ENCODE results near the gene CFAP54.
"Not testable (repeated sequence)": the region's sequence is repeated elsewhere in the genome, so short reads cannot be mapped to it uniquely, and the experiment has no call there.

The CFAP54 gene

DNA sequence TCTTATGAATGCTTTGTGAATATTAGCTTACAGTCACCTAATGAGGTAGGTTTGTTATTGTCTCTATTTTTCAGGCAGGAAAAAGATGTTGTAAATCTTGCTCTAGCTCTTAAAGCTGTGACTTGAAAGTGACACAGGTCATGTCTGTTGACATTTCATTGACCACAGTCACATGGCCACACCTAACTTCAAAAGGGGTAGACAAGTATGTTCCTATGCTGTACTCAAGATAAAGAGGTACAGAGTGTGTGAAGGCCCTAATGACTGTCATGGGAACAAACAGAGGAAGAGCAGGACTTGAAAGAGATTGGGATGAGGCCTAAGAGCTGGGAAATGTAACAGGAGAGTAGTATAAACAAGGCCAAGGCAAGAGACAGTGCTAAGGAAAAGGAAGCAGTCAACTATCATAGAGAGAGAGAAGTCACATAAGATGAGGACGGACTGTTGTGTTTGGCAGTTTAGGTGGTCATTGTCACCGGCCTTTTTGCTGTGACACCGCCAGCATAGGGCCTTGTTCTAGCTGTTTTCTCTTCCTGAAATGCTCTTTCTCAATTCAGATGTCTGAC lies 181.0 kb downstream of the CFAP54 start (continued):
- no peak for TF ChIP-seq HOXC10 (CRISPR knock-in tag; IDR thresholded peaks at IDR 0.05)
- no peak for TF ChIP-seq SP7 (tag by site-specific recombination; IDR thresholded peaks at IDR 0.05)

- POLR2A ChIA-PET; H3K4me3 ChIP-seq (ENCODE audit: low read depth, low read length); H3K9me3 ChIP-seq (ENCODE audit: control insufficient read depth, insufficient read depth, low read depth, low read length); H3K36me3 ChIP-seq (ENCODE audit: control insufficient read depth in 2 of 2, insufficient read depth in 1 of 2, low read length in 2 of 2); H3K27ac ChIP-seq (ENCODE audit: extremely low read depth, low read depth, low read length); H3K4me1 ChIP-seq (ENCODE audit: control insufficient read depth, insufficient read depth, low read length); CTCF ChIA-PET: not testable (repeated sequence)
- peak; percentile 57; the same call in 1 of the 2 replicates for TF ChIP-seq ZNF146 (tag by site-specific recombination; IDR thresholded peaks at IDR 0.05)
These were observed 186.1 kb downstream of the CFAP54 start for GRCh38 chr12:96675519-96675918.

- Histone ChIP-seq H3K27ac (ENCODE audit: extremely low read depth, low read depth, low read length) (no peak overlapping the region), H3K36me3 (ENCODE audit: control insufficient read depth in 2 of 2, insufficient read depth in 1 of 2, low read length in 2 of 2) (no peaks in the 10 kb centered on the region), H3K4me1 (ENCODE audit: control insufficient read depth, insufficient read depth, low read length) (no peaks in the 10 kb centered on the region), H3K4me3 (ENCODE audit: low read depth, low read length) (no peak overlapping the region), H3K9me3 (ENCODE audit: control insufficient read depth, insufficient read depth, low read depth, low read length) (no peaks in the 10 kb centered on the region)
- CTCF ChIA-PET, result no interaction called here
- TF ChIP-seq ZBTB20 (tag by site-specific recombination; IDR thresholded peaks at IDR 0.05) (no peak), KLF10 (tag by site-specific recombination; IDR thresholded peaks at IDR 0.05) (no peak), TCF7L2 (IDR thresholded peaks at IDR 0.05; ENCODE audit: borderline replicate concordance, low read depth, low read length) (no peak), ZNF571 (tag by site-specific recombination; IDR thresholded peaks at IDR 0.05) (no peak), ZBTB21 (tag by site-specific recombination; IDR thresholded peaks at IDR 0.05) (no peak), ZNF24 (tag by site-specific recombination; IDR thresholded peaks at IDR 0.05) (no peak), HOXA7 (CRISPR knock-in tag; IDR thresholded peaks at IDR 0.05; ENCODE audit: borderline replicate concordance) (no peak), ZNF513 (tag by site-specific recombination; IDR thresholded peaks at IDR 0.05) (no peak), ZNF596 (tag by site-specific recombination; IDR thresholded peaks at IDR 0.05) (no peak), ZNF10 (tag by site-specific recombination; IDR thresholded peaks at IDR 0.05) (no peak), KLF8 (tag by site-specific recombination; IDR thresholded peaks at IDR 0.05) (no peak), PRDM1 (tag by site-specific recombination; IDR thresholded peaks at IDR 0.05) (no peak), ZNF624 (tag by site-specific recombination; IDR thresholded peaks at IDR 0.05) (no peak)
- TF ChIP-seq, protein P1, sequence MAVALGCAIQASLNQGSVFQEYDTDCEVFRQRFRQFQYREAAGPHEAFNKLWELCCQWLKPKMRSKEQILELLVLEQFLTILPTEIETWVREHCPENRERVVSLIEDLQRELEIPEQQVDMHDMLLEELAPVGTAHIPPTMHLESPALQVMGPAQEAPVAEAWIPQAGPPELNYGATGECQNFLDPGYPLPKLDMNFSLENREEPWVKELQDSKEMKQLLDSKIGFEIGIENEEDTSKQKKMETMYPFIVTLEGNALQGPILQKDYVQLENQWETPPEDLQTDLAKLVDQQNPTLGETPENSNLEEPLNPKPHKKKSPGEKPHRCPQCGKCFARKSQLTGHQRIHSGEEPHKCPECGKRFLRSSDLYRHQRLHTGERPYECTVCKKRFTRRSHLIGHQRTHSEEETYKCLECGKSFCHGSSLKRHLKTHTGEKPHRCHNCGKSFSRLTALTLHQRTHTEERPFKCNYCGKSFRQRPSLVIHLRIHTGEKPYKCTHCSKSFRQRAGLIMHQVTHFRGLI (tag by site-specific recombination; IDR thresholded peaks at IDR 0.05), result no peak
- TF ChIP-seq, protein P2, sequence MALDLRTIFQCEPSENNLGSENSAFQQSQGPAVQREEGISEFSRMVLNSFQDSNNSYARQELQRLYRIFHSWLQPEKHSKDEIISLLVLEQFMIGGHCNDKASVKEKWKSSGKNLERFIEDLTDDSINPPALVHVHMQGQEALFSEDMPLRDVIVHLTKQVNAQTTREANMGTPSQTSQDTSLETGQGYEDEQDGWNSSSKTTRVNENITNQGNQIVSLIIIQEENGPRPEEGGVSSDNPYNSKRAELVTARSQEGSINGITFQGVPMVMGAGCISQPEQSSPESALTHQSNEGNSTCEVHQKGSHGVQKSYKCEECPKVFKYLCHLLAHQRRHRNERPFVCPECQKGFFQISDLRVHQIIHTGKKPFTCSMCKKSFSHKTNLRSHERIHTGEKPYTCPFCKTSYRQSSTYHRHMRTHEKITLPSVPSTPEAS (tag by site-specific recombination; IDR thresholded peaks at IDR 0.05), result no peak
- POLR2A ChIA-PET, result no interaction called here
These were observed 188.0 kb downstream of the CFAP54 start for GRCh38 chr12:96677363-96677762.

DNA sequence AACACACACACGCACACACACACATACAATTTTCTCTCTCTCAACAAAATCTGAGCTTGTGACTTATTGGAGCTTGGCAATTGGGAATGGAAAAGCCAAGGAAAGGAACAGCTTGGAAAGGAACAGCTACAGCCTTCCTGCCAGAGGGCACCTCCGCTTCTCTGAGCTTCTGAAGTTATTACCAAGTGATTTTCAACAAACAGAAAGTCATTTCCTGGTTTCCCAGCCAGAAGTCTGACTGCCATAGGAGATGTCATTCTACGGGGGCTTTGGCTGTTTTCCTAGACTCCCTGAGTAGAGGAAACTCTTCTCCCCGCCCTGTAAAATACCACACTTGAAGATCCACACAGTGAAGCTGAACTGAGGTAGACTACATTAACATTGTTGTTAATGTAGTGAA lies 198.3 kb downstream of the CFAP54 start:
- ChIA-PET POLR2A (no interaction called here), CTCF (no interaction called here)
- Histone ChIP-seq H3K4me1 (ENCODE audit: control insufficient read depth, insufficient read depth, low read length) (no peaks in the 10 kb centered on the region), H3K9me3 (ENCODE audit: control insufficient read depth, insufficient read depth, low read depth, low read length) (no peaks in the 10 kb centered on the region), H3K36me3 (ENCODE audit: control insufficient read depth in 2 of 2, insufficient read depth in 1 of 2, low read length in 2 of 2) (no peaks in the 10 kb centered on the region), H3K4me3 (ENCODE audit: low read depth, low read length) (no peak overlapping the region), H3K27ac (ENCODE audit: extremely low read depth, low read depth, low read length) (no peak overlapping the region)
- TF ChIP-seq, protein P3, sequence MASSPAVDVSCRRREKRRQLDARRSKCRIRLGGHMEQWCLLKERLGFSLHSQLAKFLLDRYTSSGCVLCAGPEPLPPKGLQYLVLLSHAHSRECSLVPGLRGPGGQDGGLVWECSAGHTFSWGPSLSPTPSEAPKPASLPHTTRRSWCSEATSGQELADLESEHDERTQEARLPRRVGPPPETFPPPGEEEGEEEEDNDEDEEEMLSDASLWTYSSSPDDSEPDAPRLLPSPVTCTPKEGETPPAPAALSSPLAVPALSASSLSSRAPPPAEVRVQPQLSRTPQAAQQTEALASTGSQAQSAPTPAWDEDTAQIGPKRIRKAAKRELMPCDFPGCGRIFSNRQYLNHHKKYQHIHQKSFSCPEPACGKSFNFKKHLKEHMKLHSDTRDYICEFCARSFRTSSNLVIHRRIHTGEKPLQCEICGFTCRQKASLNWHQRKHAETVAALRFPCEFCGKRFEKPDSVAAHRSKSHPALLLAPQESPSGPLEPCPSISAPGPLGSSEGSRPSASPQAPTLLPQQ (tag by site-specific recombination; IDR thresholded peaks at IDR 0.05), result no peak
- TF ChIP-seq, protein P4, sequence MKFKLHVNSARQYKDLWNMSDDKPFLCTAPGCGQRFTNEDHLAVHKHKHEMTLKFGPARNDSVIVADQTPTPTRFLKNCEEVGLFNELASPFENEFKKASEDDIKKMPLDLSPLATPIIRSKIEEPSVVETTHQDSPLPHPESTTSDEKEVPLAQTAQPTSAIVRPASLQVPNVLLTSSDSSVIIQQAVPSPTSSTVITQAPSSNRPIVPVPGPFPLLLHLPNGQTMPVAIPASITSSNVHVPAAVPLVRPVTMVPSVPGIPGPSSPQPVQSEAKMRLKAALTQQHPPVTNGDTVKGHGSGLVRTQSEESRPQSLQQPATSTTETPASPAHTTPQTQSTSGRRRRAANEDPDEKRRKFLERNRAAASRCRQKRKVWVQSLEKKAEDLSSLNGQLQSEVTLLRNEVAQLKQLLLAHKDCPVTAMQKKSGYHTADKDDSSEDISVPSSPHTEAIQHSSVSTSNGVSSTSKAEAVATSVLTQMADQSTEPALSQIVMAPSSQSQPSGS (tag by site-specific recombination; IDR thresholded peaks at IDR 0.05; ENCODE audit: low read depth), result no peak
- no peak for TF ChIP-seq ZBTB17 (tag by site-specific recombination; IDR thresholded peaks at IDR 0.05)
- no peak for TF ChIP-seq ZNF571 (tag by site-specific recombination; IDR thresholded peaks at IDR 0.05)
- TF ChIP-seq MYNN (tag by site-specific recombination; IDR thresholded peaks at IDR 0.05; ENCODE audit: borderline replicate concordance), result no peak
